NCI-H526 (cell line): ENCODE data around the gene LRRC25.

Source experiments
- DNase-seq, 2 experiments: peaks; one replicate each; lab custom pipeline; 2025; lab: John Stamatoyannopoulos, UW

The LRRC25 gene

GRCh38 chr19:18397242-18398202, at the start of gene LRRC25:
Gene LRRC25 (minus strand): TSS chr19:18397622. CDS start chr19:18396963, 659 bp downstream.
- DNase-seq: peak in 1 of 2 experiments; percentile 43

GRCh38 chr19:18446811-18447359, 49.5 kb upstream of the LRRC25 start:
- DNase-seq: no peak

- DNase-seq: no peak
Measured at GRCh38 chr19:18446145-18446810, 48.9 kb upstream of the LRRC25 start.

GRCh38 chr19:18445262-18445948, 48.0 kb upstream of the LRRC25 start:
- DNase-seq: no peak

GRCh38 chr19:18444513-18444912, 47.1 kb upstream of the LRRC25 start:
- no peak for DNase-seq

- DNase-seq: no peak
Measured at GRCh38 chr19:18443831-18444230, 46.4 kb upstream of the LRRC25 start.

GRCh38 chr19:18443406-18443805, 46.0 kb upstream of the LRRC25 start:
- DNase-seq: no peak

GRCh38 chr19:18442941-18443340, 45.5 kb upstream of the LRRC25 start:
- DNase-seq: no peak

- no peak for DNase-seq
Measured at GRCh38 chr19:18441804-18442788, 44.7 kb upstream of the LRRC25 start.

GRCh38 chr19:18440936-18441803, 43.7 kb upstream of the LRRC25 start:
- no peak for DNase-seq

GRCh38 chr19:18440415-18440877, 43.0 kb upstream of the LRRC25 start:
- peak in 1 of 2 experiments; percentile 55 for DNase-seq

- DNase-seq: no peak
Measured at GRCh38 chr19:18439910-18440237, 42.5 kb upstream of the LRRC25 start.

- DNase-seq: no peak
Measured at GRCh38 chr19:18439025-18439909, 41.8 kb upstream of the LRRC25 start.

GRCh38 chr19:18438331-18439024, 41.1 kb upstream of the LRRC25 start:
- DNase-seq: no peak

- peak in 1 of 2 experiments; percentile 68 for DNase-seq
Measured at GRCh38 chr19:18437491-18438330, 40.3 kb upstream of the LRRC25 start, which contains the start of gene ISYNA1. Gene ISYNA1 (minus strand): TSS chr19:18438133. CDS start chr19:18437979, 154 bp downstream.

- DNase-seq: peak; percentile 26 to 84
Measured at GRCh38 chr19:18436671-18437490, 39.5 kb upstream of the LRRC25 start.
